SK-MEL-5 (cell line): Measurements from ENCODE around the gene PCSK4. TPM values are rescaled to one million over a fixed set of nuclear protein-coding genes. Genes with fewer than 3 reads are reported as not detected.

Source experiments
- DNase-seq: peaks from one replicate; pipeline ENCODE4 v3.0.0-alpha.2; 2016; ENCODE audit warnings: low read depth, low spot score
- in situ Hi-C: cut with HindIII; loops from 2 replicates; pipeline ENCODE4 v1.10.0; 2016; ENCODE audit warnings: low sequenced_read_pairs, high pct_unique_total_duplicates, low pct_unique_long_range_greater_than_20kb
- total RNA-seq: library from RNA; depleted of rRNA; stranded (reverse); fragments of >200 nt; shearing (Covaris generic); gene quantifications from 2 replicates; pipeline ENCODE4 v1.2.3, GENCODE V29; 2014

The PCSK4 gene
- total RNA-seq, 1 experiment from 2014 or later: 1.9 TPM

DNA sequence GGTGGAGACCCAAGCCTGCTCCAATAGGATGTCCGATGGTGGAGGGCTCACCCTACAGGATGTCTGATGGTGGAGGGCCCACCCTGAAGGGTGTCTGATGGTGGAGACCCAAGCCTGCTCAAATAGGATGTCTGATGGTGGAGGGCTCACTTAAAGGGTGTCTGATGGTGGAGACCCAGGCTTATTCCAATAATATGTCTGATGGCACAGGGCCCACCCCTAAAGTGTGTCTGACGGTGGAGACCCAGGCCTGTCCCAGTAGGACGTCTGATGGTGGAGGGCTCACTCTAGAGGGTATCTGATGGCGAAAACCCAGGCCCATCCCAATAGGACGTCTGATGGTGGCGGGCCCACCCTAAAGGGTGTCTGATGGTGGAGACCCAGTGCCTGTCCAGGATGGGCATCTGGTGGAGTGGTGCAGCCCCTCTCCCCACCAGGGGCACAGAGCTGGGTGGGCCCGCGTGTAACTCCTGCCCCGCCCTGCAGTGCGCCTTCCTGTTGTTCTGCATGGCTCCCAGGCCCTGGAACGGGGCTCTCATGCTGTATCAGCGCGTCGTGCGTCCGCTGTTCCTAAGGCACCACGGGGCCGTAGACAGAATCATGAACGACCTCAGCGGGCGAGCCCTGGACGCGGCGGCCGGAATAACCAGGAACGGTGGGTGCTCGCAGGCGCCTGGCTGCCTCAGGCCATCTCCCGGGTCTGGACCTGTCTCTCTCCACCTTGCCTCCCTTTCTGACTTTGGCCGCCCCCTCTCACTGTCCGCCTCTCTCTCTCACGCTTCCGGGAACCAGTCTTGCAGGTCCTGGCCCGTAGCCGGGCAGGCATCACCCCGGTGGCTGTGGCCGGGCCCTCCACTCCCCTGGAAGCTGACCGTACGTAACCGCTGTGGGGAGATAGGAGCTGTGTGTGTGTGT is 5.9 kb upstream of the PCSK4 start:
- in situ Hi-C loops: no loop called here
- DNase-seq: no peak

DNA sequence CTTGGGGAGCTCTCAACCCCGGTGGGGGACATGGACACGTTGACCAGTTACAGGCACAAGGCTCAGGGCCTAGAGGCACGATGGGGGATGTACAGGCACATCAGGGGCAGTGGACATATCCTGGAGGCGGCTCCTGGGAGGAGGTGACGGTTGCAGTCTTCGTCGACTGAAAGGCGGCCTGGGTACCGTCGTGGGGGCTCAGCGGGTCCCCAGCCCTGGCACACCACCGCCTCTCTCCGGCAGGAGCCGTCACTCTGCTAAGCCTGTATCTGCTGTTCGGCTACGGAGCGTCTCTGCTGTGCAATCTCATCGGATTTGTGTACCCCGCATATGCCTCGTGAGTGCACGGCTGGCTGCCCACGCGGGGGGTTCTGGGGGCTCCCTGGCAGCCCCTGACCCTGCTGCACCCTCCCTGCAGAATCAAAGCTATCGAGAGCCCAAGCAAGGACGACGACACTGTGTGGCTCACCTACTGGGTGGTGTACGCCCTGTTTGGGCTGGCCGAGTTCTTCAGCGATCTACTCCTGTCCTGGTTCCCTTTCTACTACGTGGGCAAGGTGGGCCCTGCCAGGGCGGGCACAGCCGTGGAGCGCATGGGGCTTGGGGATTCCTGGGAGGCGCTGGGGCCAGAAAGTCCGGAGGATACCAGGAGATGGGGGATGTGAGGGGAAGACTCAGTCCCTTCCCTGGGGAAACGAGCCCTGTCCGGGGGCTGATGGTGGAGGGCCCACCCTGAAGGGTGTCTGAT is 5.1 kb upstream of the PCSK4 start:
- DNase-seq: no peak
- in situ Hi-C loops: no loop called here

DNA sequence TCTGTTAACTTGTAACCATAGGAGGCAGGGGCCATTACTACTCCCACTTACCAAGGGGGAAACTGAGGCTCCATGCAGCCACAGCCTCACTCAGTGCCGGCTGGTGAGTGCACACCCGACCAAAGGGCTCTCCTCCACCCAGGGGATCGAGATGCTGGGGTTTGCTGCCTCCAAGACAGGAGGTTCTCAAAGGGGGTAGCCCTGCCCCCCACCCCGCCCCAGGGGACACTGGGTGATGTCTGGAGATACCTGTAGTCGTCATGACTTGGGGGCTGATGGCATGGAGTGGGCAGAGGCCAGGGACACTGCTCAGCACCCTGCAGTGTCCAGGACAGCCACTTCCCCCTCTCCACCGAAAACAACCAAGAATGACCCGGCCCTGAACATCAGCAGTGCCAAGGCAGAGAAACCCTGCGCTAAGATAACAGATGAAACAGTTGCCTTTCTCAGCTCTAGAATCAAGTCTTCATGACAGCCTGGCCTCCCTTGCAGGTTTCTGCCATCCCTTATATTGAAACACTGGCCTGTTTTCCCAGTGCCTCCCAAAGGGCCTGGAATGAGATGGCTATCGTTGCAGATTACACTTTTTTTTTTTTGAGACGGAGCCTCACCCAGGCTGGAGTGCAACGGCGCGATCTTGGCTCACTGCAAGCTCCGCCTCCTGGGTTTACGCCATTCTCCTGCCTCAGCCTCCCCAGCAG is 4.1 kb upstream of the PCSK4 start:
- no peak for DNase-seq
- in situ Hi-C loops: no loop called here

DNA sequence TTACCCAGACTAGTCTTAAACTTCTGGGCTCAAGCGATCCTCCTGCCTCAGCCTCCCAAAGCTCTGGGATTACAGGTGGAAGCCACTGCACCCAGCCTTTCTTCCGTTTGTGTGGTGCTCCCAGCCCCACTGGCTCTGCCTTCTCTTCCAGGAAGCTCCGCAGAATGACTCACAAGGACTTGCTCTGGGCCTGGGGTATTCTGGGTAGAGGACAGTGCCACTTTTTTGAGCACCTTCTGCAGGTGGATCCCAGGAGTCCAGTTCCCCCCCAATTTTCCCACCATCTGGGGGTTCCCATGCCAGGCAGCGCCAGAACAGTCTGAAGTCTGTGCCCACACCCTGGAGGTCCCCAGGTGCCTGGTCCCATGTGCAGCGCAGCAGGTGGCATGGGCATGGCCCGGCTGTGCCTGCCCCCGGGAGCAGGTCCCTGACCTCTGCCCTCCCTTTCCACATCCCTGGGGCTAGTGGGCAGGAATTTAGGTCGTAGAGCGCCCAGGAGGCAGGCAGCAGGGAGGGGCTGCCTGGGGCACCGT is 2.4 kb upstream of the PCSK4 start:
- no peak for DNase-seq
- in situ Hi-C loops: no loop called here

DNA sequence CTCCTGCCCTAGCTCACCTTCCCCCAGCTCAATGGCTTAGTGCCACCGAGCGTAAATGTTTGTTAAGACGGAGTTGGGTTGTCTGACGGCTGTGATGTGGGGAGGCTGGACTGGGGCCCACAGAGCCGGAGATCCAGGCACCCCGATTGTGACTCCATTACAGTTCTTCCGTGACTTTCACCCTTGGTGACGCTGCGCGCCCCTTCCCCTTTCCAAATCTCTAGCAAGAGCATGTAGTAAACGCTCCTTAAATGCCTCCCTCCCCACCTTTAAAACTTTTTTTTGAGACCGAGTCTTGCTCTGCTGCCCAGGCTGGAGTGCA is 1.7 kb upstream of the PCSK4 start:
- in situ Hi-C loops: no loop called here
- DNase-seq: no peak

DNA sequence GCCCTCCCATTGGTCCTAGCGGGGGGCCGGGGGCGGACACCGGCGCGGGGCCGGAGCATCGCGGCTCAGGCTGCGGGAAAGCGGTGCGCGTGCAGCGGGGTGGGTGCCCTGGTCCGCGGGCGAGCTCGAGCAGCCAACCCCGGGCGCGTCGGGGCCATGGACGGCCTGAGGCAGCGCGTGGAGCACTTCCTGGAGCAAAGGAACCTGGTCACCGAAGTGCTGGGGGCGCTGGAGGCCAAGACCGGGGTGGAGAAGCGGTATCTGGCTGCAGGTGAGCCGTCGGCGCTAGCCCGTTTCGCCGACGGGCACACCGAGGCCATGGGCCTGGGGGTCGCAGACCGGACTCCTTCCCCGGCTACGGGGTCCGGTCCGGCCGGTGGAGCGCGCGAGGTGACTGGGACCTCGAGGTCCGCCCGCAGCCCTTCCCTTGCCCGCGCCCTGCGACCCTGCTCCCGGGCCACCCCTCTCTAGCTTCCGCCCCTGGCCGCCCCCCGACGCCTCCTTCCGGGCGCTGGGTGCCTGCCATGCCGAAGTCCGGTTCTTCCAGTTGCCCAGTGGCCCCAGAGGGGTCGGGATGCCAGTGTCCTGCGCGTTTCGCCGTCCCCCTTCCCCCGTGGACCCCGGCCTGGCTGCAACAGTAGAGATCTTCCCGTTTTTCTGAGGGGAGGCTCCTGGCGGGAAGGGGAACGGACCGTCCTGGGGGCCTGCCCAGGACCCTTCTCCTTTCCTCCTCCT is 1.1 kb upstream of the PCSK4 start, which contains the start of gene REEP6:
REEP6 (plus strand) TSS at position 68 of the 735 bp plus-strand sequence; CDS start at position 157, 89 bp downstream.
- no peak for DNase-seq
- in situ Hi-C loops: no loop called here

DNA sequence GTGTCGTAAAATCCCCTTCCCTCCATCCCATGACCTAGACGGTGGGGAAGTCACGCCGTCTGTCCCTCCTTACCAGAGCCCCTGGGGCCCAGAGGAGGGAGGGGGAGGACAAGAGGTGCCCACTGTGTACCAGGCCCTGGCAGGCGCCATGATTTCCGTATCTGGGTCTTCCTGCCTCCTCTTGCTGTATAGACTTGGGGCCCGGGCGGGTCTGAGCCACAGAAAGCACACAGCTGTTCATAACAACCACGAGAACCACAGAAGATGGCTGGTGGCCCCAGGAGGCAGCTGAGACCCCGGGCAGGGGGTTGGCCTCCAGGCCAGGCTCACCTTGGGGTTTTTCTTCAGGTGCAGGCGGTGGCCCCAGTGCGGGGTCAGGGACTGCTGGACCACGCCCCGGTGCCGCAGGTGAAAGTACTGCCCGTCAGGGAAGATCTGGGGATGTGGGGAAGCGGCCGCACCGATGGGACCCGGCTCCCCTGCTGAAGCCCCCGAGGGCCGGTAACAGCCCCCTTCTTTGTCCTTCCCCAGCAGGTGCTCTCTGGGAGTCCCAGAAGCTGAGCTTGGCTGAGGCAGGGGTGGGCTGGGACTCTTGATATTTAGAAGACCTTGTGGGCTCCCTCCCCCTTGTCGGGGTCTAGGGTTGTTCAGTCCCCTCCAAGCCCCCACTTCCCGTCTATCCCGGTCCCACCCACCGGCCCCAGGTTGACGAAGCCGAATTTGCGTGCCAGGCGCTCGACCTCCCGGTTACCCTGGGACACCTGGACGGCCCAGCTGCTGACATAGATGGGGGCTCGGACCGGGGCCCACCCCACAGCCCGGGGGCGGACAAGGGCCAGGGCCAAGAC is 463 bp downstream of the PCSK4 start:
- in situ Hi-C loops: no loop called here
- no peak for DNase-seq

DNA sequence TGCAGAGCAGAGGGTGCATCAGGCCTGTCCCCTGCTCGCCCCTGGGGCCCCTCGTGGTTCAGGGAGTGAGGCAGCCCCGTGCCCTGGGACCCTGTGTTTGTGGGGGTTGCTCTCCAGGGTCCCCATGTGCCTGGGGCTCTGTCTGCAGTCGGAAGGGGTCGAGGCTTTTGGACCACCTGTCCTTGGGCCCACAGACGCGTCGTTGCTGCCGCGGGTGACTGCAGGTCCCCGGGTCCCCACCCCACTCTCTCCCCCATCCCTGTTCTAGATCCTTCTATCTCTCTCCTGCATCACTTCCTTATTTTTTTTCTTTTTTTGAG is 1.9 kb downstream of the PCSK4 start:
- in situ Hi-C loops: no loop called here
- DNase-seq: no peak

DNA sequence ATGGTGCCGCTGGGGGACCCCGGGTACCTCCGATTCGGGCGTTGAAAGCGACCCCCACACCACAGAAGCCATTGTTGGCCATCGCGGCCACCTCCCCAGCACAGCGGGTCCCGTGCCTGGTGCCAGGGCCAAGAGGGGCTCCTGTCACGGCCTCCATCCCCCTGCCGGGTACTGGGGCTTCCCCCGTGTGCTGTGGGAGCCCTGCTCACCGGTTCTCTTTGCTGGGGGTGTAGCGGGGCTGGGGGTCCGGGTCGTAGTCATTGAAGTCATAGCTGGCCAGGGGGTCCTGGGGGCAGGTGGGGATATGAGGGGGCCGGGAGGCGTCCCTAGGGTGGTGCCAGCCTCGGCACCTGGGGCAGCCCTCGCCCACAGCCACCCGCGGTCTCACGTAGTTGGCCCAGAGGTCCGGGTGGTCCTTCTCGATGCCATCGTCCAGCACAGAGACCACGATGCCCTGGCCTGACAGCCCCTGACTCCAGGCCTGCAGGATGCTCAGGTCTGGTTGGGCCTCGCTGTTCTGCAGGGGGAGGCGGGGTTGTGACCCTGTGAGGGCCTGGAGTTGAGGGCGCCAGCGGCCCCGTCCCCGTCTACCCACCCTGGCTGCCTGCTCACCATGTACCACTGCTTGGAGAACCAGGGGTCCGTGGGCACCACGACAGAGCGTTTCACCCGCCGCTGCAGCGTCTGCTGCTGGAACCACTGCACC is 2.4 kb downstream of the PCSK4 start:
- in situ Hi-C loops: no loop called here
- no peak for DNase-seq

DNA sequence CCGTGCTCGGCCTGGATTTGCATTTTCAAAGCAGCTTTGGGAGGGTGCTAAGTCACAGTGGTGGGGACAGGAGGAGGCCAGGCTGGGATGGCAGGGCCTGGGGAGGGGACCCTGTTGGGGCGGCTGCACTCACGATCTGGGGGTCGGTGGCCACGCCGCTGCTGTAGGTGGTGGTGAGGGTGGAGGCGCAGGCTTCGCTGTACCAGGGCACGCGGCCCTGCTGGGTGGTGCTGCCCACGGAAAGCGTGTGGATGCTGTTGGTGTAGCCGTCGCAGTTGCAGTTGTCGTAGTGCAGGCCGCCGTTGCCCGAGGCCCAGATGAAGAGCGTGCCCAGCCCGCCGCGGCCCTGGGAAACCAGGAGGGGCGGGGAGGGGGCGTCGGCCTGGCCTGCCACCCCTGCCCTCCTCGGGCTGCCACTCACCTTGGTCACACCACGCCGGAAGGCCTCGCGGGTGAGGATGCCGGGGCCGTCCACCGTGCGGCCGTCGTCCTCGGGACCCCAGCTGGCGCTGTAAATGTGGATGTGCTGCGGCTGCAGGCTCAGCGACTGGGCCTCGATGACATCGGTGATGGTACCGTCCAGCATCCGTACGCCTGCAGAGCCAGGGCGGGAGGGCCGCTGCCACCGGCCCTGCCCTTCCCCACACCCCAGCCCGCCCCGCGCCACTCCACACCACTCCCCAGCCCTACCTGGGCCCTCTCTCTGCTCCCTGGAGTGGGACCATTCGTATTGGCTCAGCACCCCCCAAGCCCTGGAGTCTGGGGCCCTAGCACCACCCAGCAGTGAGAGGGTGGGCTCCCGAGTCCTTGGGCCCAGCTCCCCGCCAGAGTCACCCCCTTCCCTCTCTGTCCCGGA is 3.2 kb downstream of the PCSK4 start:
- DNase-seq: no peak
- in situ Hi-C loops: no loop called here

DNA sequence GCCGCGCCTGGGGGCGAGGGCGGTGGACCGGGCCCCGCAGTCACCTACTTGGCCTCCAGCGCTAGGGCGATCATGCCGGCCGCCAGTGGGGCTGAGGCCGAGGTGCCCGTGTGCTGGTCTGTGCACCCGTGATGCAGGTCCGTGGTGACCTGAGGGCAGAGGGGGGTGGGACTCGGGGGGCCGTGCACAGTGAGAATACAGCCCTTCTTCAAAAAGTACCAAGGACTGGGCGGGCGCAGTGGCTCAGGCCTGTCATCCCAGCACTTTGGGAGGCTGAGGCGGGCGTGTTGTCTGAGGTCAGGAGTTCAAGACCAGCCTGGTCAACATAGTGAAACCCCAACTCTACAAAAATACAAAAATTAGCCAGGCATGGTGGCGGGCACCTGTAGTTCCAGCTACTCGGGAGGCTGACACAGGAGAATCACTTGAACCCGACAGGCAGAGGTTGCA is 6.1 kb downstream of the PCSK4 start:
- in situ Hi-C loops: no loop called here
- no peak for DNase-seq

DNA sequence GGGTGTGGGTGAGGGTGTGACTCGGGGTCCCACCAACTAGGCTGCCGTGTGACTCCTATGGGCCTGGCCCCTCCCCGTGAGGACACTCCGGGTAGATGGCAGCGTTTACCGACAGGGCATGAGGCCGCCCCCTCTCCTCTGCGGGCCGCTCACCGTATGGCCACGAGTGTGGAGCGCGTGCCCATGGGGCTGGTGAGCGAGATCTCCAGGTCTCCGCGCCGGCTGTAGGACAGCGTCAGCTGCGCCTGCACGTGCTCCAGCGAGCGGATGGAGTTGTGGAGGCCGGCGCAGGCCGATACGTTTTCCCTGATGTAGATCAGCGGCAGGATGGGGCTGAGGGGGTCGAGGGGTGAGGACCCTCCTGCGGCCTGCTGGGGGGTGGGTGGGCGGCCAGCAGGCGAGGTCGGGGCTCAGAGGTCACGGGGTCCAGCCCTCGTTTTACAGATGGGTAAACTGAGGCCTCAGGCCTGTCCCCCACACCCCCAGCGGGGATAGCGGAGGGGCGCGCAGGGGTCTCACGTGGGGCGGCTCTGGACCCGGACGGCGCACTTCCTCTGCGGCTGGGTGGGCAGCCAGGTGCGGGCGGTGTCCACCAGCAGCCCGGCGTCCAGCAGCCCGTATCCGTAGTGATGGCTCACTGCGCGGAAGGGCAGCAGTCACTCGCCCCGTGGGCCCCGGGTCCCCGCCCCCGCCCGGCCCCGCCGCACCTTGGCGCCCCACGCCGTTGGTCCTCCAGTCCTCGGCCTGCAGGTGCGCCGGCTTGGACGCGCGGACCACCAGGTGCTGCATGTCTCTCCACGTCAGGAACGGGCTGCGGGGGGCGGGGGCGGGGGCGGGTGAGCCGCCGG is 6.8 kb downstream of the PCSK4 start:
- in situ Hi-C loops: no loop called here
- DNase-seq: no peak

DNA sequence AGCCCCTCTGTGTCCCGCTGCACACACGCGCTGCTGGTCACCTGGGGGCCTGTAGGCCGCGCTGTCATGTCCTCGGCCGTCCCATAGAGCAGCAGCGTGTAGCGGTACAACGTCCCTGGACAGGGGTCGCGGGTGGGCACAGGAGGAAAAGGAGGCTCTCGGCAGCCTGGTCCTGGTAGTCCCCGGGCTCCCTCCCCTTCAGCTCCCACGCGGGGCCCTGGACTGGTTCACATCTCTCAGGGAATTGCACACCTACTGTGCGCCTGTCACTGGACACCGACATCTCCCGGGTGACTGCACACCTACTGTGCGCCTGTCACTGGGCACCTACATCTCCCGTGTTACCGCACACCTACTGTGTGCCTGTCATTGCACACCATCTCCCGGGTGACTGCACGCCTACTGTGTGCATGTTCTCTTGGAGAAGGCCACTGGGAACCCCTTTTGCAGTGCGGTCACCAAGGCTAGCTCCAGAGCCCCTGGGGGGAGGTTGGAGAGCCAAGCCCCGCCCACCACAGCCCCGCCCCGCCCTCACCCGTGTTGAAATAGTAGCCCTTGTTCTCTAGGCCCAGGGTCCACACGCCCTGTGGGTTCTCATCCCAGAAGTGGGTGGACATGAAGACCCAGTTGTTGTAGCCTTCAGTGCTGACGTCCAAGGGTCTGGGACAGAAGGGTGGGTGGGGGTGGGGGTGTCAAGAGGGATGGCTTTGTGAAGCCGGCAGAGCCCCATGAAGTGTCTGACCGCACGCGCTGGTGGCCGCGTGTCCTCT is 7.6 kb downstream of the PCSK4 start:
- DNase-seq: no peak
- in situ Hi-C loops: no loop called here

DNA sequence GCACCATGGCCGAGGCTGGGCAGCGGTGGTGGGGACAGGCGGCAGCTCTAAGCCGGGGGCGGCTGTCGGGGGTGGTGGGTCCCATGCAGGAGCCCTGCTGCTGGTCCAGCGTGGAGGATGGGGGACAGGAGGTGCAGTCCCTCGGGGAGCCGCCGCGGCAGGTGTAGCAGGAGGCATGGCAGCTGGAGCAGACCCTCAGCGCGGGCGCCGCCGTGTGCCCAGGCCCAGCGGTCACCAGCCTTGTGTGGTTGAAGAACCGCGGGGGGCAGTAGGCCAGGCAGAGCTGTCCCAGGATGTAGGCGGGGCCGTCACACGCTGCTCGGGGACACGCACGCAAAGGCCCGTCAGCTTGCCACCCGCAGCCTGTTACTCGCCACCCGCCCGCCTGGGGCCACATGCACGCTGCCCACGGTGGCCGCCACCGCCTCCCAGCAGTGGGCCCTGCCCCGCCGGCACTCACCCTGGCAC is 8.2 kb downstream of the PCSK4 start:
- in situ Hi-C loops: no loop called here
- no peak for DNase-seq
